GM06990 (cell line): ENCODE data around the gene JUND.

Experiments used
- DNase-seq: peaks from one replicate; pipeline ENCODE4 v3.0.0-alpha.2; 2011; ENCODE audit not compliant: insufficient read length; ENCODE audit errors: extremely low read depth
- H3K27me3 ChIP-seq: replicated peaks from 2 replicates; pipeline ENCODE4 v1.6.0; 2011; ENCODE audit warnings: low read length; ENCODE audit not compliant: control insufficient read depth, insufficient read depth
- H3K36me3 ChIP-seq: 2 replicates; pipeline ENCODE4 v1.5.1; 2011; ENCODE audit warnings: low read length; ENCODE audit not compliant: control insufficient read depth, insufficient read depth
- H3K4me3 ChIP-seq: replicated peaks from 2 replicates; pipeline ENCODE4 v1.5.1; 2011; ENCODE audit warnings: low read depth, mild to moderate bottlenecking, control low read depth, low read length
- CTCF ChIP-seq: IDR thresholded peaks from 2 replicates; pipeline ENCODE4 v1.5.1; 2011; ENCODE audit warnings: low read length, control low read depth, mild to moderate bottlenecking, inconsistent platforms; ENCODE audit not compliant: insufficient read depth, poor library complexity, severe bottlenecking

The JUND gene

DNA sequence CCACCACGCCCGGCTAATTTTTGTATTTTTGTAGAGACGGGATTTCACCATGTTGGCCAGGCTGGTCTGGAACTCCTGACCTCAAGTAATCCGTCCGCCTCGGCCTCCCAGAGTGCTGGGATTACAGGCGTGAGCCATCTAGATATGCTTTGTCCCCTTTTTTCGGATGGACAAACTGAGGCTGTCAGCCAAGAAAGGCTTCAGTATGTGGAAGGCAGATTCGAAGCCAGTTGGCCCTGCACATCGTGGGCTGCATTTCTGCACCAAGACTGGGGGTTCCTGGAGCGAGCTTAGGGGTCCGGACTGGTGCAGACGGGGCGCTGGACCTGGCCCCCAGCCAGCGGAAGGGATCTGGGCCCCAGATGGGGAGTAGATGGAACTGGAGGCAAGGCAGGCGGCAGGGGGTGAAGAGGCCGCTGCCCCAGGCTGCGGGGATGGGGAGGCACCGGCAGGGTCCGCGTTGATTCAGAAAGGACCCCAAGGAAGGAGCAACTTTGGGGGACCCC is 9.7 kb upstream of the JUND start:
- TF ChIP-seq CTCF = no peak
- peak overlapping the region; percentile 81 for H3K4me3 ChIP-seq
- no peak for DNase-seq
- H3K36me3 ChIP-seq = no peaks in the 10 kb centered on the region
- no peaks in the 10 kb centered on the region for H3K27me3 ChIP-seq

GRCh38 chr19:18290302-18291018 is 9.0 kb upstream of the JUND start:
- H3K36me3 ChIP-seq = no peaks in the 10 kb centered on the region
- no peaks in the 10 kb centered on the region for H3K27me3 ChIP-seq
- TF ChIP-seq CTCF = no peak
- DNase-seq = peak; percentile 84
- no peak overlapping the region for H3K4me3 ChIP-seq

DNA sequence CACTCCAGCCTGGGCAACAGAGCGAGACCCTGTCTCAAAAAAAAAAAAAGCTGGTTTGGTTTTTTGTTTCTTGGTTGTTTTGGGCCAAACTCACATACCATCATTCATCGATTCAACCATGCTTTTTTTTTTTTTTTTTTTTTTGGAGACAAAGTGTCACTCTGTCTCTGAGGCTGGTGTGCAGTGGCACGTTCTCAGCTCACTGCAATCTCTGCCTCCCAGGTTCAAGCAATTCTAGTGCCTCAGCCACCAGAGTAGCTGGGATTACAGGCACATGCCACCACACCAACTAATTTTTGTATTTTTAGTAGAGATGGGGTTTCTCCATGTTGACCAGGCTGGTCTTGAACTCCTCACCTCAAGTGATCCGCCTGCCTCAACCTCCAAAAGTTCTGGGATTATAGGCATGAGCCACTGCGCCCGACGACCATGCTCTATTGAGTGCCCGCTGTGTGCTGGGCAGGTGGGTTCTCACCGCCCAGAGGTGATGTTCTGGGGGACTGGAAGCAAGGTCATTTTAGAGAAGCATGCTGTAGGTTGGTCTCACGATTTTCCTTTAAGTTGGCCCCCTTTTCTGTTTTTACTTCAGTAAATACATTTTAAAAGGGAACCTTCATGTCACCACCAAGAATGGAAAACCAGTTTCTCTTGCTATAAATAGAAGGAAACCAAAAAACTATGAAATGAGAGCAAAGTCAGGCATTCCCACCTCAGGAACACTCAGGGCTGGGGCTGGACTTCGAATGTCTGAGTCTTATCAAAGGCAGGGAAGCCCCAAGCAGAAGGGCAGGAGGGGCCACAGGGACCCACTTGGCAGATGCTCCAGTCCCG is 8.3 kb upstream of the JUND start:
- no peaks in the 10 kb centered on the region for H3K27me3 ChIP-seq
- no peak for DNase-seq

DNA sequence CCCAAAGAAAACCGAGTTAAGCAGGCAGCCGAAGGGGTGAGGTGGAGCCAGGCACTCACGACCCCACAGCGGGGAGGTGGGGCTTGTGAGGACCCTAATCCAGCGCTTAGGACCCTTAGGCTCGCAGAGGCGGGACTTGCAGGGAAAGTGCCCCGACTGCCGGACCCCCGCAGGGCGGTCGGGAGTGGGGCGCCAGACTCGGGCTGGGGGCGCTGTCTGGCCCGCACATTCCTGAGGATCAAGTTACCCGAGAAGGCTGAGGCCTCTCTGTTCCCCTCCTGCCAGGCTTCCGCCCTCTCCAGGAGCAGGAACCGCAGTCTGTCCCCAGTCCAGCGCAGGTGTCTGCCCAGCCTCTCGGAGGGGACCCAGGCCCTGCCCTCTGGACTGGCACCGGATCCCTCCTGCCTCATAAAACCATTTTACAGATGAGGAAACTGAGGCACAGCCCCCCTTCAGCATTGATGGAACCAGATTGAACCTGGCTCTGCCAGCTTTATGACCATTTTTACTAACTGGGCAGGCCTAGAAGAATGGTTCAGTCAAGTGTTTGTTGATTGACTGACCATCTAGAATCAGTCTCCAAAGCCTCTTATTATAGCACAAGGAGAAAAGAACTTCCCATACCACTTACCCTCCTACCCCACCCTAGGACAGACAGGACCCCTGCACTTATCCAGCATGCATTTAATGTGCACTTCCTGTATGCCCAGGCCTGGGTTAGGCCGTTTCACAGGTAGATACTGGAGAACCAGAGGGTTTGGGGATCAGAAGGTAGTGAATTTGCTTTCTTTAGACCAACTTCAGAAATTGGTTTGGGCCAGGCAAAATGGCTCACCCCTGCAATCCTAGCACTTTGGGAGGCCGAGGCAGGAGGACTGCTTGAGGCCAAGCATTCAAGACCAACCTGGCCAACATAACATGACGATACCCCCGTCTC is 6.7 kb upstream of the JUND start:
- H3K4me3 ChIP-seq = no peak overlapping the region
- no peaks in the 10 kb centered on the region for H3K27me3 ChIP-seq
- TF ChIP-seq CTCF = no peak
- no peaks in the 10 kb centered on the region for H3K36me3 ChIP-seq
- no peak for DNase-seq

More for the DNA sequence above, 8.3 kb upstream of the JUND start:
- no peaks in the 10 kb centered on the region for H3K36me3 ChIP-seq
- no peak overlapping the region for H3K4me3 ChIP-seq
- TF ChIP-seq CTCF = no peak

GRCh38 chr19:18286973-18287635 is 5.7 kb upstream of the JUND start:
- H3K27me3 ChIP-seq = no peaks in the 10 kb centered on the region

More at GRCh38 chr19:18286973-18287635, 5.7 kb upstream of the JUND start:
- DNase-seq = no peak
- TF ChIP-seq CTCF = no peak
- H3K4me3 ChIP-seq = no peak overlapping the region
- H3K36me3 ChIP-seq = no peaks in the 10 kb centered on the region
